SH-SY5Y (cell line): ENCODE results near the gene PARP4.

ENCODE experiments used
- GATA2 ChIP-seq: IDR thresholded peaks from 2 replicates; pipeline ENCODE4 v1.6.1; 2011; ENCODE audit warnings: mild to moderate bottlenecking, low read depth, low read length
- GATA3 ChIP-seq: IDR thresholded peaks from 2 replicates; pipeline ENCODE4 v1.6.1; 2011; ENCODE audit warnings: low read depth, mild to moderate bottlenecking, low read length, moderate library complexity

The PARP4 gene

GRCh38 chr13:24512197-24512907 is at the start of gene PARP4:
PARP4 (minus strand) TSS chr13:24512778; CDS start chr13:24503776, 9,002 bp downstream.
- TF ChIP-seq GATA2 (no peak), GATA3 (no peak)

GRCh38 chr13:24557081-24557480 is 44.5 kb upstream of the PARP4 start:
- TF ChIP-seq GATA3 (no peak), GATA2 (no peak)

GRCh38 chr13:24541127-24541475 is 28.5 kb upstream of the PARP4 start:
- TF ChIP-seq GATA3: no peak
- no peak for TF ChIP-seq GATA2

GRCh38 chr13:24540236-24541126 is 27.9 kb upstream of the PARP4 start:
- TF ChIP-seq GATA2 (no peak), GATA3 (no peak)

GRCh38 chr13:24539500-24540165 is 27.1 kb upstream of the PARP4 start:
- TF ChIP-seq GATA2: no peak
- TF ChIP-seq GATA3: no peak

GRCh38 chr13:24529478-24529877 is 16.9 kb upstream of the PARP4 start:
- no peak for TF ChIP-seq GATA3
- TF ChIP-seq GATA2: no peak

GRCh38 chr13:24528816-24529398 is 16.3 kb upstream of the PARP4 start:
- TF ChIP-seq GATA3 (no peak), GATA2 (no peak)

GRCh38 chr13:24527266-24527775 is 14.7 kb upstream of the PARP4 start:
- TF ChIP-seq GATA2: no peak
- no peak for TF ChIP-seq GATA3

- no peak for TF ChIP-seq GATA2
- TF ChIP-seq GATA3: no peak
These were observed 8.2 kb upstream of the PARP4 start for GRCh38 chr13:24520733-24521132.

- no peak for TF ChIP-seq GATA2
- TF ChIP-seq GATA3: no peak
These were observed 4.3 kb upstream of the PARP4 start for GRCh38 chr13:24516919-24517318.

GRCh38 chr13:24512908-24513213 is 283 bp upstream of the PARP4 start:
- TF ChIP-seq GATA3 (no peak), GATA2 (no peak)

GRCh38 chr13:24511816-24512196 is 772 bp downstream of the PARP4 start:
- TF ChIP-seq GATA3 (no peak), GATA2 (no peak)

- TF ChIP-seq GATA3: no peak
- TF ChIP-seq GATA2: no peak
These were observed 1.4 kb downstream of the PARP4 start for GRCh38 chr13:24511019-24511815.
